HepG2 (cell line): ENCODE data around the gene C5AR1. TPM values are rescaled to one million over a fixed set of nuclear protein-coding genes. Genes with fewer than 3 reads are reported as not detected.

Experiments used
- ARID3A ChIP-seq: IDR thresholded peaks from 2 replicates; pipeline ENCODE4 v1.6.1; 2012; ENCODE audit warnings: low read depth, low read length, improper control_type of control experiment
- DMAP1 ChIP-seq: IDR thresholded peaks from 2 replicates; pipeline ENCODE4 v1.6.1; 2016
- GMEB1 ChIP-seq: sonication (generic); formaldehyde crosslinking; IDR thresholded peaks from 2 replicates; pipeline ENCODE4 v1.5.1; 2020; ENCODE audit warnings: missing genetic modification reagents, mild to moderate bottlenecking, borderline replicate concordance
- HDAC1 ChIP-seq: sonication (generic); formaldehyde crosslinking; IDR thresholded peaks from 2 replicates; pipeline ENCODE4 v1.5.1; 2020; ENCODE audit warnings: mild to moderate bottlenecking, missing genetic modification reagents
- KAT8 ChIP-seq: IDR thresholded peaks from 2 replicates; pipeline ENCODE4 v1.6.1; 2016; ENCODE audit warnings: missing genetic modification reagents, missing compliant biosample characterization
- MYPOP ChIP-seq: sonication (generic); formaldehyde crosslinking; IDR thresholded peaks from 2 replicates; pipeline ENCODE4 v1.8.1; 2023; ENCODE audit warnings: mild to moderate bottlenecking, moderate library complexity, missing genetic modification reagents
- PAXIP1 ChIP-seq: sonication (generic); formaldehyde crosslinking; conservative IDR thresholded peaks from 2 replicates; pipeline ENCODE4 v1.4.0; 2020; ENCODE audit warnings: mild to moderate bottlenecking, missing genetic modification reagents, moderate library complexity
- PHB2 ChIP-seq: fragments of 450-650 bp; IDR thresholded peaks from 2 replicates; pipeline ENCODE4 v1.6.1; 2018; ENCODE audit not compliant: partially characterized antibody
- PHF5A ChIP-seq: IDR thresholded peaks from one replicate; pipeline ENCODE4 v1.6.1; 2018; ENCODE audit warnings: low read depth, missing genetic modification reagents; ENCODE audit not compliant: unreplicated experiment
- POGK ChIP-seq: sonication (generic); formaldehyde crosslinking; conservative IDR thresholded peaks from 2 replicates; pipeline ENCODE4 v1.8.0; 2022; ENCODE audit warnings: mild to moderate bottlenecking, moderate library complexity, missing genetic modification reagents
- RARG ChIP-seq: sonication (generic); formaldehyde crosslinking; IDR thresholded peaks from 2 replicates; pipeline ENCODE4 v1.4.0; 2020; ENCODE audit warnings: low read depth, mild to moderate bottlenecking, missing genetic modification reagents
- SP1 ChIP-seq, 2 experiments: fragments of 450-650 bp in 1 of 2; sonication (generic) in 1 of 2; formaldehyde crosslinking in 1 of 2; IDR thresholded peaks; 2 replicates each; pipeline versions ENCODE4 v1.4.0 to v1.6.1; 2016 to 2020; ENCODE audit warnings: missing genetic modification reagents in 1 of 2
- STAG1 ChIP-seq: sonication (generic); formaldehyde crosslinking; IDR thresholded peaks from 2 replicates; pipeline ENCODE4 v1.4.0; 2020; ENCODE audit warnings: missing genetic modification reagents
- TARDBP ChIP-seq: sonication (generic); formaldehyde crosslinking; IDR thresholded peaks from 2 replicates; pipeline ENCODE4 v1.8.0; 2022; ENCODE audit warnings: mild to moderate bottlenecking, missing genetic modification reagents
- TCF12 ChIP-seq, 2 experiments: fragments of 450-650 bp in 1 of 2; sonication (generic) in 1 of 2; formaldehyde crosslinking in 1 of 2; IDR thresholded peaks; 2 replicates each; pipeline versions ENCODE4 v1.6.1 to v1.8.0; 2017 to 2022; ENCODE audit warnings: antibody characterized with exemption in 1 of 2, mild to moderate bottlenecking in 1 of 2, missing genetic modification reagents in 1 of 2, moderate library complexity in 1 of 2
- TFDP1 ChIP-seq: IDR thresholded peaks from 2 replicates; pipeline ENCODE4 v1.6.1; 2016; ENCODE audit warnings: missing compliant biosample characterization, missing genetic modification reagents, borderline replicate concordance
- ZBTB20 ChIP-seq: sonication (generic); formaldehyde crosslinking; IDR thresholded peaks from 2 replicates; pipeline ENCODE4 v1.8.1; 2023; ENCODE audit warnings: missing genetic modification reagents, low read depth, mild to moderate bottlenecking, borderline replicate concordance
- polyA plus RNA-seq, 8 experiments: library from polyadenylated mRNA; depleted of rRNA in 3 of 8; stranded (reverse) in 7 of 8; unstranded in 1 of 8; fragments of >200 nt; fragmentation: Illumina TruSeq in 4 of 8; extraction: Trizol in 4 of 8; gene quantifications; 2 replicates each; pipeline versions ENCODE4 v1.2.1 to v1.2.3, GENCODE V29; 2011 to 2016; ENCODE audit warnings: low read depth in 4 of 8, missing spikeins in 1 of 8, mixed read lengths in 1 of 8; ENCODE audit not compliant: insufficient read depth in 1 of 8
- total RNA-seq, 5 experiments: library from RNA; depleted of rRNA; stranded (reverse); fragments of >200 nt; fragmentation: Illumina TruSeq; extraction: Trizol; gene quantifications; 2 replicates each; pipeline ENCODE4 v1.2.3, GENCODE V29; 2016; ENCODE audit warnings: low read depth in 1 of 5

Gene C5AR1
- total and polyA plus RNA-seq, 2 of the 13 experiments (the other 11 are each of a cell fraction or from before 2014, with no cell fraction given): 0.07 to 1.6 TPM

- TF ChIP-seq SP1 (IDR thresholded peaks at IDR 0.05) (no peak), SP1 (CRISPR knock-in tag; IDR thresholded peaks at IDR 0.05) (no peak), TARDBP (CRISPR knock-in tag) (peak; percentile 40; the same call in 1 of the 2 replicates), PHB2 (no peak), TFDP1 (CRISPR knock-in tag) (peak; percentile 67; the same call in 1 of the 2 replicates), DMAP1 (CRISPR knock-in tag) (peak; percentile 45; the same call in 1 of the 2 replicates), MYPOP (CRISPR knock-in tag) (peak; percentile 45; the same call in 1 of the 2 replicates), PHF5A (CRISPR knock-in tag) (peak; percentile 24), ZBTB20 (CRISPR knock-in tag) (no peak; the same call in 1 of the 2 replicates), HDAC1 (CRISPR knock-in tag) (peak; percentile 50; the same call in 1 of the 2 replicates), ARID3A (peak; percentile 80; the same call in 1 of the 2 replicates), GMEB1 (CRISPR knock-in tag) (no peak), POGK (no peak), KAT8 (CRISPR knock-in tag) (peak; percentile 47), STAG1 (CRISPR knock-in tag) (peak; percentile 47), TCF12 (IDR thresholded peaks at IDR 0.05) (no peak), TCF12 (CRISPR knock-in tag; IDR thresholded peaks at IDR 0.05) (no peak), PAXIP1 (CRISPR knock-in tag) (peak; percentile 28; the same call in 1 of the 2 replicates), RARG (CRISPR knock-in tag) (no peak)
Measured at GRCh38 chr19:47305309-47305751, 4.3 kb upstream of the C5AR1 start (continued).
